Progenitor cell of endocrine pancreas (in vitro differentiated cells): ENCODE results near the gene PAFAH1B2. TPM values are rescaled to one million over a fixed set of nuclear protein-coding genes. Genes with fewer than 3 reads are reported as not detected.

ENCODE experiments used
- DNase-seq: peaks from one replicate; pipeline ENCODE4 v3.0.0; 2021; ENCODE audit warnings: low spot score; ENCODE audit not compliant: unreplicated experiment
- H3K27ac Mint-ChIP-seq: 2 replicates; pipeline ENCODE4 v1.8.0; 2021; ENCODE audit warnings: mild to moderate bottlenecking, moderate library complexity, mixed read lengths
- H3K27me3 Mint-ChIP-seq: 2 replicates; pipeline ENCODE4 v1.8.0; 2021; ENCODE audit warnings: mixed read lengths
- H3K36me3 Mint-ChIP-seq: 2 replicates; pipeline ENCODE4 v1.8.0; 2022; ENCODE audit warnings: mixed read lengths; ENCODE audit not compliant: insufficient read depth
- H3K4me1 Mint-ChIP-seq: 2 replicates; pipeline ENCODE4 v1.8.0; 2021; ENCODE audit warnings: low read depth, mixed read lengths
- H3K4me3 Mint-ChIP-seq: 2 replicates; pipeline ENCODE4 v1.8.0; 2021; ENCODE audit warnings: low read depth, mild to moderate bottlenecking, moderate library complexity, mixed read lengths
- H3K9me3 Mint-ChIP-seq: 2 replicates; pipeline ENCODE4 v1.8.0; 2021; ENCODE audit warnings: low read depth, mixed read lengths
- CTCF ChIP-seq: fragments of 200-600 bp; sonication (generic); IDR thresholded peaks from one replicate; pipeline ENCODE4 v1.5.0; 2021; ENCODE audit warnings: antibody characterized with exemption, mild to moderate bottlenecking; ENCODE audit not compliant: unreplicated experiment
- total RNA-seq: library from RNA; stranded (reverse); gene quantifications from 2 replicates; pipeline ENCODE4 v1.2.1, GENCODE V29; 2021

The PAFAH1B2 gene
- total RNA-seq, 1 donor from 2014 or later: 121 TPM

DNA sequence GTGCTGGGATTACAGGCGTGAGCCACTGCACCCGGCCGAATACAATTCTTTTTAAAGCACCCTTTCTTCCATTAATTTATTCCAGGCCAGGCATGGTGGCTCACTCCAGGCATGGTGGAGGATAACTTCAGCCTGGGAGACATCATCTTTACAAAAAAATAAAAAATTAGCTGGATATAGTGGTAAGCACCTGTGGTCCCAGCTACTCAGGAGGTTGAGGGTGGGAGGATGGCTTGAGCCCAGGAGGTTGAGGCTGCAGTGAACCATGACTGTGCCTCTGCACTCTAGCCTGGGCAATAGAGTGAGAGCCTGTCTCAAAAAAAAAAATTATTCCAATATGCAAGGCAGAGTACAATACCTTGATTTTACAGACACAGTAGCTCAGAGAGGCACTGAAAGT, 66.5 kb downstream of the PAFAH1B2 start:
- TF ChIP-seq CTCF: no peak
- Mint-ChIP-seq H3K27me3 (no peaks in the 10 kb centered on the region), H3K36me3 (peaks cover 15% of the 10 kb centered on the region), H3K4me3 (no peak overlapping the region), H3K4me1 (no peaks in the 10 kb centered on the region), H3K27ac (no peak overlapping the region), H3K9me3 (no peaks in the 10 kb centered on the region)
- no peak for DNase-seq

DNA sequence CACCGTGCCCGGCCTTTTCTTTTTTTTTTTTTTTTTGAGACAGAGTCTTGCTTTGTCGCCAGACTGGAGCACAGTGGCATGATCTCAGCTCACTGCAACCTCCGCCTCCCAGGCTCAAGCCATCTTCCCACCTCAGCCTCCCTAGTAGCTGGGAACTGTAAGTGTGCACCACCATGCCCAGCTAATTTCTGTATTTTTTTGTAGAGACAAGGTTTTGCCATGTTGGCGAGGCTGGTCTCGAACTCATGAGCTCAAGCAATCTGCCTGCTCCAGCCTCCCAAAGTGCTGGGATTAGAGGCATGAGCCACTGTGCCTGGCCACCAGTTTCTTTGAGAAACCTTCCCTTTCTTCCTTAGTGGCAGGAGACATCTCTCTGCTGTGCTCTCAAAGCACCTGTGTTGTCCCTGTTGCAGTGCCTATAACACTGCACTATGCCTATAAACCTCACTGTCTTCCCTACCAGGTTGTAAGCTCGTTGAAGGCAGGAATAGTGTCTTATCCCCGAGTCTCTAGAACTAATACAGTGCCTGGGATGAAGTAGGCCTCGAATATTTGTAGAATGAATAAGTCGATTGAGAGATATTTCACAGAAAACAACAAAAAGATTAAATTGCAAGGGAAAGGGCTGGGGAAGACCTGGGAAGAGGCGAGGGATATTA, 68.7 kb downstream of the PAFAH1B2 start:
- DNase-seq: no peak
- no peaks in the 10 kb centered on the region for H3K4me1 Mint-ChIP-seq
- no peak overlapping the region for H3K27ac Mint-ChIP-seq
- H3K4me3 Mint-ChIP-seq: no peak overlapping the region
- no peaks in the 10 kb centered on the region for H3K9me3 Mint-ChIP-seq
- no peak for TF ChIP-seq CTCF
- H3K27me3 Mint-ChIP-seq: no peaks in the 10 kb centered on the region
- peaks cover 19% of the 10 kb centered on the region for H3K36me3 Mint-ChIP-seq

- no peak overlapping the region for H3K27ac Mint-ChIP-seq
- H3K4me1 Mint-ChIP-seq: no peaks in the 10 kb centered on the region
- peaks cover 20% of the 10 kb centered on the region for H3K36me3 Mint-ChIP-seq
- H3K9me3 Mint-ChIP-seq: no peaks in the 10 kb centered on the region
- H3K4me3 Mint-ChIP-seq: no peak overlapping the region
- H3K27me3 Mint-ChIP-seq: no peaks in the 10 kb centered on the region
- no peak for DNase-seq
- no peak for TF ChIP-seq CTCF
Observed at GRCh38 chr11:117214404-117215110, 70.5 kb downstream of the PAFAH1B2 start.

DNA sequence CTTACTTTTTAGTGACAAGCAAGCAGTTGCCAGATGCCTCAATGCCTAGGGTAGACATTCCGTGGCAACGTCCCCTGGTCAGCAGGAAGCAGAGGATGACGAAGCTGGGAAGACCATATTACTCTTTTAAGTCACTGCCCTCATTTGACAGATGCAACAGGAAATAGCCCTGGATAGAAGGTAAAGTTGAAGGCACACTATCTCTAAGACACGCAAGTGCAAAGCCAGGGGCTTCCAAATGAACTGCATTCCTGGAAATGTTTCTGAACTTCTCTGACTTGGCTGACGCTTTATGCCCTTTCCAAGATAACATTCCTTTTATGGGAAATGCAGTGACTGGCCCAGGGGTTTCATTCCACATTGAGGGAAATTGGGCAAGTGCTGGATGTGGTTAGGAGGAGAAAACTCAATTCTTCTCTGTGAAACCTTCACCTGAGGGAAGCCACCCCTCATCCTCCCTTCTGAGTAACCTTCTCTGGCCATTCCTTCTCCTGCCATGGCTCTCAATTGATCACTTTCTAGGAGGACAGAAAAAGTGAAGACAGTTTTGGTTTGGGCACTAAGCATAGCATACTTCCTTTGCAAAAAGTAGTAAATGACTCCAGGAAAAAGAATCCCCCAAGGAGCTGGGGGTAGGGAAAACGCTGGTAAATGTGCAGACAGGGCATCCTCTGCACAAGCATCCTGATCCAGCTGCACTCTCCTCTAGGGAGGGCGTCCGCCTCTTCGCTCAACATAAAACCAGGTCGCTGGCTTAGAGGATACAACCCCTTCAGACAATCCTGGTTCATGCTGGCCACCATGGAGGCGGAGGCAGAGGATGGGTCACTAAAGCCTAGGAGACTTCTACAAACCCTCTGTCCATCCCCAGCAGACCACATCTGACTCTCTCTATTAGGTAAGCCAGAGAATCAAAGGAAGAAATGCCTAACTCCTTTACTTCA, 73.3 kb downstream of the PAFAH1B2 start:
- peaks cover 15% of the 10 kb centered on the region for H3K36me3 Mint-ChIP-seq

More for the DNA sequence above, 73.3 kb downstream of the PAFAH1B2 start:
- TF ChIP-seq CTCF: no peak
- Mint-ChIP-seq H3K4me3 (no peak overlapping the region), H3K4me1 (no peaks in the 10 kb centered on the region), H3K27me3 (no peaks in the 10 kb centered on the region), H3K27ac (no peak overlapping the region), H3K9me3 (no peaks in the 10 kb centered on the region)
- no peak for DNase-seq
